D341Med (cell line): ENCODE measurements around the gene LHB.

Experiments used
- DNase-seq: peaks from one replicate; pipeline ENCODE4 v3.0.0; 2012; ENCODE audit warnings: low spot score

LHB gene

DNA sequence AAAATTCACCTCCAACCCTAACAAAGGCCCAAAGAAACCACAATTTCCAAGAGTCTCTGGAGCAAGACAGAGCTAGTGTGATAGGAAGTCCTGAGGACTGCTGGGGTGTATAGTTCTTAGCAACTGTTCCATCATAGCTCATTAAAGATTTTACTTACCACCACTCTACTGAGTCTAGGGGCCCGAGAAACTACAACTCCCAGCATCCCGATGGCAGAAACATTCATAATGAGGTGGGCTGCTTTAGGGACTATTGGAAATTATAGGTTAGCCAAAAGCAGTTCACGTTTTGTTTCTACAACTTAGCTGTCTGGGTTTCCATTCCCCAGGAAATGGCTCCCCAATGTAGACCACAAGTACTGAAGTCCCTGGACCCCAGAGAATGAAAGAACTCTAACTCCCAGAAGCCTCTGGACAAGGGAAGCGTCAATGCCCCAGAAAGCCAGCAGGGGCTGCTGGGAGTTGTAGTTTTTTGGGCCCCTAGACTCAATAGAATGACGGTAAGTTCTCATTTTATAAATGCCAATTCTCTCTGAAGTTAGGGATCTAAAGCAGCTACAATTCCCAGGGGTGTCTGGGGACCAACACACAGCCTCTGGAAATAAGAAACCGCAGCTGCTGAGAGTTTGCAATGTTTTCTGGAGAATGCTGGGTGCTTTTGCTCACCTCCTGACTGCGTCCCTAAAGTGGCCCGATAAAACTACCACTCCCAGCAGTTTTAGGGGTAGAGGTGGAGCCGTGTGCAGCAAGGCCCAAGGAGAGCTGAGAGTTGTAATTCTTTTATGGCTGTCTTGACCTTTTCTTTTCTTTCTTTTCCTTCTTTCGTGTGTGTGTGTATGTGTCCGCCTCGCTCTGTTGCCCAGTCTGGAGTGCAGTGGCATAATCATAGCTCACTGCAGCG is 40.7 kb downstream of the LHB start:
- DNase-seq = peak; percentile 67

DNA sequence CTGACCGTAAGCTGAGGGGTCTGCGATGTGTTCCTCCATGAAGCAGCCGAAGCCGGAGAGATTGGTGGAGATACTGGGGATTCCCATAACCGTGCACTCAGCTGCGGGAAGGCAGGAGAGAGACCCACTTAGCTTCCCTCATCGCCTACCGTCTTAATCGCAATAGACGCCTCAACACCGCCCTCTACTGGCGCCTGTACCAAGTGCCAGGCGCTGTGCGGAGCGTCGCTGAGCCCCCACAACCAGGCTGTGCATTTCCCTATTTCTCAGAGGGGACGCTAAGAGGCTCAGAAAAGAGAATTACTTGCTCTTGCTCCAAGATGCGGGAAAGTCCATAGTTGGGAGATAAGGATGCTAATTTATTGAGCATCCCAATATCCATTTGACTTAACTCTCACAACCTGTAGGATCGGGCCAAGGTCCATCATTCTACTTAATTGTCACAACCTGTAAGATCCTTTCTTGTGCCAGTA is 45.9 kb downstream of the LHB start:
- DNase-seq = peak; percentile 88

DNA sequence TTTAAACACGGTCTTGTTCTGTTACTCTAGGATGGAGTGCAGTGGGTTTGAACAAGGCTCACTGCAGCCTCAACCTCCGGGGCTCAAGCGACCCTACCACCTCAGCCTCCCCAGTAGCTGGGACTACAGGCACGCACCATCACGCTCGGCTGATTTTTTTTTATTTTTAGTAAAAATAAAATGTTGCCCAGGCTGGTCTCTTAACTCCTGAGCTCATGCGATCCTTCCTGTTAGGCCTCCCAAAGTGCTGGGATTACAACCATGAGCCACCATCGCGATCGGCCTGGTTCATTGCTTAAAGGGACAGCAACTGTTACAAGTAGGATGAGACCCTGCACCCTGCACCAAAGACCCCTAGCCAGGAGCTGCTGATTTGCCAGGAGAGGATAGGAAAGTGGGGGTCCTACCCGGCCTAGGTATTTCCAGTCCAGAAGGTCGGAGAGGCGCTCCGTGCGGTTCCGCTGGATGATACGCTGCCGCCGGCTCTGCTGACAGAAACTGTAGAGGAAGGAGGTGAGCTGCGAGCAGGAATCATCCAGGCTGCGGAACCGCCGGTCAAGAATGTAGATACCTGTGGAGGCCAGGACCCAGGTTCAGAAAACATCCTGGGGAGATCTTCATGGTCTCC is 46.6 kb downstream of the LHB start:
- no peak for DNase-seq

- no peak for DNase-seq
These were observed 47.4 kb downstream of the LHB start for GRCh38 chr19:48969276-48970138.

GRCh38 chr19:48968813-48969218 is 48.1 kb downstream of the LHB start:
- DNase-seq = no peak

GRCh38 chr19:48968179-48968661 is 48.7 kb downstream of the LHB start:
- no peak for DNase-seq

- no peak for DNase-seq
These were observed 49.3 kb downstream of the LHB start for GRCh38 chr19:48967346-48968178.

DNA sequence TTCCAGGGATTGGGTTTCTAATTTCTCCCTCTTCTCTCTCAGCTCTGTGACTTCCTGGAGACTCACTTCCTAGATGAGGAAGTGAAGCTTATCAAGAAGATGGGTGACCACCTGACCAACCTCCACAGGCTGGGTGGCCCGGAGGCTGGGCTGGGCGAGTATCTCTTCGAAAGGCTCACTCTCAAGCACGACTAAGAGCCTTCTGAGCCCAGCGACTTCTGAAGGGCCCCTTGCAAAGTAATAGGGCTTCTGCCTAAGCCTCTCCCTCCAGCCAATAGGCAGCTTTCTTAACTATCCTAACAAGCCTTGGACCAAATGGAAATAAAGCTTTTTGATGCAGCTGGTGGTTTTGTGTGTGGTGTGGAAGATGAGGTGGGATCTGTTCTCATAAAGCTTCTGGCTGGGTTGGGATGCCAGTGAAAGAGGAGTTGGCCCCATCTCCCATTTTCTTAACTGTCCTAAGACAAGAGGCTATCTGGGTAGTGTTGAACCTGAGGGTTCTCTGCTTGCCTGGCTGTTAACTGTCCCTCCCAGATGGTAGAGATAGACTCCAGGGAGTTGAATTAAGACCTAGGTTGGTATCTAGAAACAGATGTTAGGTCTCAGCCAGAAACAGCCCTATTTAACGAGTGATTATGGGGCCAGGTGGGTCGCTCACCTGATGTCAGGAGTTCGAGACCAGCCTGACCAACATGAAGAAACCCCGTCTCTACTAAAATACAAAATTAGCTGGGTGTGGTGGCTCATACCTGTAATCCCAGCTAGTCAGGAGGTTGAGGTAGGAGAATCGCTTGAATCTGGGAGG is 50.1 kb downstream of the LHB start:
- no peak for DNase-seq
